HG02642 (cell line): ENCODE measurements around the gene LIMK1.

Experiments
- ATAC-seq: cut with Tn5 transposase; IDR thresholded peaks from one replicate; pipeline ENCODE4 v1.9.1; 2021; ENCODE audit warnings: mild to moderate bottlenecking; ENCODE audit not compliant: unreplicated experiment, poor library complexity

The LIMK1 gene

DNA sequence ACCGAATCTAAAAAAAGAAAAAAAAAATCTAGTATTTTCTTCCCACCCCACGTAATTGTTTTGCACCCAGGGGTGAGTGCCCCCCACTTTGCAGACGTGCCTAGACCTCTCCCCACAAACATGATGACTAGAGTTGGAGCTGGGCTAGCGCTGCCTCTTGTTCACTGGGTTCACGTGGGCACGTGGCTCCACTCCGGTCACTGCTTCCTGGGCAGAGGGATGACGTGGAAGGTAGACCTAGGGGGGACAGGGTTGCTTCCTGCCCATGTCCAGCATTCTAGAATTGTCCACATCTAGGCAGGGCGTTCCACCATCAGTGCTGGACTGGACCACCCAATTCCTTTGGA, 861 bp upstream of the LIMK1 start:
- ATAC-seq, result no peak

DNA sequence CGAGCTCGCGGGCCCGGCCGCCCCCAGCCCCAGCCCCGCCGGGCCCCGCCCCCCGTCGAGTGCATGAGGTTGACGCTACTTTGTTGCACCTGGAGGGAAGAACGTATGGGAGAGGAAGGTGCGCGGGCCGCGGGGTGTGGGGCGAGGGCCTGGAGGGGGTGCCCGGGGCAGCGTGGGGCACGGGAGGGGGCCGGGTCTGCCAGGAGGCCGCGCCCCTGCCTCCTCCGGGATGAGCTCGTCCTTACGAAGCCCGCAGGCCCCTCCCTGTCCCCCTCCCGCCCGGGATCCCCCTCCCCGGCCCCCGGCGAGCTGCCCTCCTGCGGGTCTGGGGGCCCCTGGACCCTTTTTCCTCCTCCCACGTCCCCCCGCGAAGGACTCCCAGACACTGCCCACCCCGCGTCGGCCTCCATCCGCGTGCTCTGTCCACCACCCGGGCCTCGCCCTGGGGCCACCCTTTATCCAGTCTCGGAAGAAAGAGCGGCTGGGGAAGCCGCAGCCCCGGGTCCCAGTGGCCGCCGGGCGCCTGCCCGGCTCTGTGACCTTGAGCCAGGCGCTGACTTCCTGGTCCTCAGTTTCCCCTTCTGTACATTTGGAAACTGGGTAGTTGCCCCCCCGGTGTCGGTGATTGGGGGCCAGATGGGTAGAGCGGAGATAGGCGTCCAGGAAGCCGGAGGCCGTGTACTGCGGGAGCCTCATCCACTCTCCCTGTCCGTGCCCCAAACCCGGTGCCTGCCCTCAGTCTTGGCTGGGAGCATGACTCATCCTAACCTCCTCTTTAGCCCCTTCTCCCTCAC, 521 bp downstream of the LIMK1 start:
- ATAC-seq, result peak; percentile 57

DNA sequence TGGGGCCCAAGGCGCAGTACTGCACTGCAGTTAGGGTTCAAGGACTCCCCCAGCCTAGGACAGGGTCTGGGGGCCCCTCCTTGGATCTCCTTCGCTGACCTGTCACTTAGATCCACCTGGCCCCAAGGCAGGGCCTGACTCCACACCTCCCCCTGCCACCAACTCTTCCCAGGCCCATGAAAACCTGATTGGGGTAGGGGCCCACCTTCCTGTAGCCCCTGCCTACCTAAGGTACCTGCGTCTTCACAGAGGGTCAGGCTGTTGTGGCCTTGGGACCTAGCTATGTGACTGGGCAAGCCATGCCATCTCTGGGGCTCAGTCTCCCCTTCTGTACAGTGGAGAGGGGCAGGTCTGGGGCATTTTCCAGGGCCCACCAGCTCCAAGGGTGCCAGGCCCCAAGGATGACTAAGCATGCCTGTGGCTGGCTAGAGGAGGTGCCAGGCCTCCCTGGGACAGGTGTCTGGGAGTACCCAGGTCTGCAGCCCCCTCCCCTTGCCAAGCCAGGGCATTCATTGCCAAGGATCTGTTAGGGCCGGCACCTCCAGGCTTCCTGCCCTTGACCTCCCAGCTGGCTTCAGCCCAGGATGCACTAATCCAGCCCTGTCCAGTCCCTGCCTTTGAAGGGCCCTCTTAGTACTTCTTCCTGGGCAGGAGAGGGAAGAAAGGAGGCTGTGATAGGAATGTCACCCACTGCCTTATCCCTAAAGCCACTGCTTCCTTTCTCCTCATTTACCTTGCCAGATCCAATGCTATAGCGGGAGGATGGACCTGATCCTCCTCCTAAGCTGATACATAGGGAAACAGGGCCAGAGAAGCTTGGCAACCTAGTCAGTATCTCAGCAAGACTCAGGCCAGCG, 1.3 kb downstream of the LIMK1 start:
- ATAC-seq, result no peak

DNA sequence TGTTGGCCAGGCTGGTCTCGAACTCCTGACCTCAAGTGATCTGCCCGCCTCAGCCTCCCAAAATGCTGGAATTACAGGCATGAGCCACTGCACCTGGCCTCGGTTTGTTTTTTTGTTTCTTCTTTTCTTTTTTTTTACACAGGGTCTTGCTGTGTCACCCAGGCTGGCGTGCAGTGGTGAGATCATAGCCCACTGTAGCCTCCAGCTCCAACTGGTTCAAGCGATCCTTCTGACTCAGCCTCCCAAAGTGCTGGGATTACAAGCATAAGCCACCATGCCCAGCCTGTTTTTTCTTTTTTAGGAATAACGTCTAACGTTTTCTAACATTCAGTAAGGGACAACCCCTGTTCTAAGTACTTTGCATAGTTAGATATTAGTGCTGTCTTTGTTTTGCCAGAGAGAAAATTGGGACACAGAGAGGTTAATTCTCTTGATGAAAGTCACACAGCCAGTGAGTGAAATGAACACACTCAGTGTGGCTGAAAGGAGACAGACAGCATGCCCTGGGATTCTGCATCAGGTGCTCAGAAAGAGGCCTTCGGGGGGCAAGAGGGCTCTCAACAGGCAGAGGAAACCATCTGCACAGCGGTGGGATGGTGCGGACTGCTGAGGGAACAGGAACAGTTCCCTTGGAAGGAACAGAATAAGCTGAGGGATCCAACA, 4.3 kb downstream of the LIMK1 start:
- no peak for ATAC-seq

DNA sequence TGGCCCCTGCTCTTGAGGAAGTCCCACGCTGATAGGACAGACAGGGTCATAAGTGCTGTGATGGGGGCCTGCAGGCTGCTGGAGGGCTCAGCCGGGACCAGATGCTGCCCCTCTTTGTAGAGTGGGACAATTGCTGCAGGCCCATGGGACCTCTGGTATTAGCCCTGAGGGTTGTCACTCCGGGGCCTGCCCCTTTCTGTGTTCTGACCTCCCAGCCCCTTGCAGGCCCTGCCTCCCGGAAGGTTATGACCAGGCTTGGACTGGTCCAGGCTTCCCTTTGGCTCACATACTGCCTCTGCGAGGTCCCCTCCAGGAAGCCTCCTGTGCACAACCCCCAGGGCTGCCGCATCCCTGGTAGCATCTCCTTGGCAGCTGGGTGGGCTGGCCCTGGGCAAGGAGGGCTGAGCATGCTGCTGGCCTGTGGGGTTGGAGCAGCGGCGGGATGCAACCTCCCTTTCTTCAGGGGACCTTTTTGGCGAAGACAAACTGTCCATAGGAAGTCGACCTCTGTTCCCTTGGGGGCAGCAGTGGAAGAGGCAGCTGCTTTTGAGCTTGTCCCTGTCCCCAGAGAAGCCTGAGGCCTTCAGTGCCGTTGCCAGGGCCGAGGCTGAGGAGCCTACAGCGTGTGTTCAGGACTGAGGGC, 8.8 kb downstream of the LIMK1 start:
- peak; percentile 25 for ATAC-seq

DNA sequence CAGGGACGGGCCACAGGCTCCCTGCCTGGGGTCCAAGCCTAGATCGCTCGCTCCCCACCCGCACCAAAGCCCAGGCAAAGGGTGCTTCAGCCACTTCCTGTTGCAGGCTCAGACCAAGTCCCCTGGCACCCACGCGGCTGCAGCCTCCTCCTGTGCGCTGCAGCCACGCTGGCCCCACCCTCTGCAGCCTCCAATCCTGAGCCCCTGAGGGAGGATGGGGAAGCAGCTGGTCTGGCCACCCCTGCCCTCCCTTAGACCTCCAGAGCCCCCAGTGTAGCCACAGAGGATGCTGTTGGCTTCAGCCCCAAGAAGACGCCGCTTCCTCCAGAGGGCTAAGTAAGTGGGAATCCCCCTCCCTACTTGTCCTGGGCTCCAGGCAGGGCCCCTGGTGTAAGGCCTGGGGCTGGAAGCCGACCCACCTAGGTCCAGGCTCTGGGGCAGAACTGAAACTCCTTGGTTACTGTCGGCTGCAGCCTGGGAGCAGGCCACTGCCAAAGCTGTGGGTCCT, 9.4 kb downstream of the LIMK1 start:
- ATAC-seq, result peak; percentile 52

DNA sequence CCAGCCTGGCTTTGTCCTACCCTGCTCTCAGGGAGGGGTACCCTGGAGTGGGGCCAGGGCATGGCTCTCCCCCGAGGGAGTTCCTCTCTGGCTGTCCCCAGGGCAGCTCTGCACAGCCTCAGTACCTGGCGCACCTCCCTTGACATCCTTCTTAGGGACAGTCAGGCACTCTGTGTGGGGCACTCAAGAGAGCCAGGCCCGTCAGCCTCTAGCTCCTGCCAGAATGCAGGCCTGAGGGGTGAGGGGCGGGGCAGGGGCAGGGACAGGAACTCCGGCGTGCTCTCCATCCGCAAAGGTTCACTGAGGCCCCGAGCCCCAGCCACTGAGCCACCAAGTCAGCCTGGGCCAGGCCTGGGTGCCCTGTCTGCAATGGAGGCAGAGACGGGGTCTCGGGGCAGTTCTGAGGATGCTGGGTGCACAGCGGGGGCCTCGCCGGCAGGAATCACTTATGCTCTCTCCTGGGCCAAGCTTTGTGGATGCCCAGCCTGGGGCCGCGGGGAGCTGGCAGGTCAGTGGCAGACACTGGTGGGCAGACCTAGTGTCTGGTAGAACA, 10.1 kb downstream of the LIMK1 start:
- ATAC-seq, result peak; percentile 19

DNA sequence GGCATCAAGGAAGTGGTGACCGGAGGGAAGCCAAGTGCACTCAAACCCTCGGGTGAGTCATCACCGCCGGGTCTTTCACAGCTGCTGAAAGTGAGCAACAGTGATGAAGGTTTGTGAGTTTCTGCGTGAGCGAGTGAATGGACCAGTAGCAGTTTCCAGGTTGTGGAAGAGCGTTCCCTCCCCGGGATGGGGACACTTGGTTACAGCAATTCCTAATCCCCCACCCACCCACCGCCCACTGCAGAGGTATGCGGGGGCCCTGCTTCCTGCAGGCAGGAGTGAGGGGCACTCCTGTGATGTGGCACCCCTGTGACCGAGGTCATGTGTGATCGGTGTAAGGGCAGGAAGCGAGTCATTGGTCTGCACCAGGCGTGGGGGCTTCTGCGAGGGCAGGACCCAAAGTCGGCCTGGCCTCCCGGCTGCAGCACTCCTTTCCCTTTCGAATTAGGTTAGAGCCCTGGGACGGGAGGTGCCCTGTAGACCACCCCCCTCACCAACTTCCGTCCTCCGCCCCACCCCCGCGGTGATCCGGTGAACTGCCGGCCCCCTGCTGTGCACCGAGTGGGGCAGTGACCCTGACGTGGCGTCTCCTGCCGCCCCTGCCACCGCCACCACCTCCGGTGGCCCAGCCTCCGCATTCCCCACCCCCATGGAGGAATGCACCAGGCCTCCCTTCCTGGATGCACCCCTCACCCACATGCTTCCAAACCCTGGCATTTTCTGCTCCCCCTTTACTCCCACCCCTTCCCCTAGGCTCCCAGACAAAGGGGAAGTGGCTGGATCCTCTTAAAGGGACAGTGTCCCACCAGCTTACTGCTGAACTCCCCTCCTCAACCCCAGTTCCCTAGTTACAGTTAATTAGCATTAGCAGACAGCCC, 10.9 kb downstream of the LIMK1 start:
- peak; percentile 52 for ATAC-seq

DNA sequence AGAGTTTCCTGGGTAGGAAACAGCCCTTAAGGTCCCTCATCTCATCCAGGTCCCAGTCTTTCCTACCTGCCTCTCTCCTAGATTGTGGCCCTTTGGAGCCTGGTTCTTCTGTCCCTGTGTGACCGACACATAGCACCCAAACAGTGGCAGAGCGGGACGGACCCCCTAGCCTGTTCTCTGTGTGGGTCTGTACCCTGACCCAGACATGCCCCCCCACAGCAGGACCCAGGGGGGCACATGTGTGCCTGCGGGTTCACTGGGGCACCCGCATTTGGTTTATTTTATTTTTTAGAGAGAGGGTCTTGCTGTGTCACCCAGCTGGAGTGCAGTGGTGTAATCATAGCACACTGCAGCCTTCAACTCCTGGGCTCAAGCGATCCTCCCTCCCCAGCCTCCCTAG, 11.5 kb downstream of the LIMK1 start:
- ATAC-seq, result no peak

DNA sequence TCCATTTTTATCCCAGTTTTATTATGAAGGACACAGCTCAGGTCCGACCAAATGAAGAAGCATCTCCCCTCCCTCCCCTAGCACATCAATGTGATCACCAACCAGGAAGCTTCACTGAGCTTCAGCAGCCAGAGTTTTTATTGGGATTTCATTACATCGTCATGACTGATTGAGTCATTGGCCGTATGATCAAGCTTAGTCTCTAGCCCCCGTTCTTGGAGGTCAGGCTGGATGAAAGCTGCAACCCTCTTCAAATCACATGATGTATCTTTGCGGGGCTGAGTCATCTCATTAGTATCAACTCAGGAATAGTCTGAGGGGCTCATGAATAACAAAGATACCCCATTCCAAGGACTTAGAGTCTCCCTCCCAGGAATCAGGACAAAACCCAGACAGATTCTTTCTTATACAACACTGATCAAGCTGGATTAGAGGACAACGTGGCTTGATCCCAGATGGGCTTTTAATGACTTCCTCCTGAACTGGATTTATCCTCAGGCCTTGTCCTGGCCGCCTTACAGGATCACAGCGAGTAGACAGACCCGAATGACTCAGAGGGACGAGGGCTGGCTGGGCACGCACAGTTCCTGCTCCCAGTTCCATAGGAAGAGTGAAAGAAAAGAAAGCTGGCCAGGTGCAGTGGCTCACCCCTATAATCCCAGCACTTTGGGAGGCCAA, 14.5 kb downstream of the LIMK1 start:
- ATAC-seq, result no peak

DNA sequence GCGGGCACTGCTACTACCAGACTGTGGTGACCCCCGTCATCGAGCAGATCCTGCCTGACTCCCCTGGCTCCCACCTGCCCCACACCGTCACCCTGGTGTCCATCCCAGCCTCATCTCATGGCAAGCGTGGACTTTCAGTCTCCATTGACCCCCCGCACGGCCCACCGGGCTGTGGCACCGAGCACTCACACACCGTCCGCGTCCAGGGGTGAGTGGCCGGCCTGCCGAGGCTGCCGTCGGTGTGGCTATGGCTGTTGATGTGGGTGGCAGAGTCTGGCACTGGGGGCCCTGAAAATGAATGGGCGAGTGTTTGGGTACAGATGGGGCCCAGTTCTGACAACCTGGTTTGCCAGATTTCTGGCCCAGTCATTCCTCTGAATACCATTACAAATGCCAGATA, 15.4 kb downstream of the LIMK1 start:
- no peak for ATAC-seq

DNA sequence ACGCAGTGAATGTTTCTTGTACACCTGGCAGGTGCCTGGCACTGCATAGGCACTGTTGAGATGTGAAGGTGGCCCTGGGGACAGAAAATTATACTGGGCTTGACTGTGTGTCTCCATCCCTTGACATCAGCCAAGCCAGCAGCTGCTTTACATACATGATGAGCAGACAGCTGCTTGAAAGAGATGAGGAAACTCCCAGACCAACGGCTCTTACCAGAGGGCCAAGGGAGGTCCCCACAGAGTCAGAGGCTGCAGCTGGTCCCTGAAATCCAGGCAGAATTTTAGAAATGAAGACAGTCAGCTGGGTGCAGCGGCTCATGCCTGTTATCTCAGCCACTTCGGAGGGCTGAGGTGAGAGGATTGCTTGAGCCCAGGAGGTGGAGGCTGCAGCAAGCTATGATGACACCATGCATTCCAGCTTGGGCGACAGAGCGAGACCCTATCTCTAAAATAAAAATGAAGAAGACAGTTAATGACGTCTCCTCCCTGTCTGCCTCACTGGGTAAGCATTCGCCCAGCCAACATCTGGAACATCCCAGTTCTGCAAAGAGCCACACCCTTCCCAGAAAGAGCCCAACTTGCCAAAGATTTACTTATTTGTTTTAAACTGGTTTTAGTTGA, 17.6 kb downstream of the LIMK1 start:
- ATAC-seq, result peak; percentile 92

DNA sequence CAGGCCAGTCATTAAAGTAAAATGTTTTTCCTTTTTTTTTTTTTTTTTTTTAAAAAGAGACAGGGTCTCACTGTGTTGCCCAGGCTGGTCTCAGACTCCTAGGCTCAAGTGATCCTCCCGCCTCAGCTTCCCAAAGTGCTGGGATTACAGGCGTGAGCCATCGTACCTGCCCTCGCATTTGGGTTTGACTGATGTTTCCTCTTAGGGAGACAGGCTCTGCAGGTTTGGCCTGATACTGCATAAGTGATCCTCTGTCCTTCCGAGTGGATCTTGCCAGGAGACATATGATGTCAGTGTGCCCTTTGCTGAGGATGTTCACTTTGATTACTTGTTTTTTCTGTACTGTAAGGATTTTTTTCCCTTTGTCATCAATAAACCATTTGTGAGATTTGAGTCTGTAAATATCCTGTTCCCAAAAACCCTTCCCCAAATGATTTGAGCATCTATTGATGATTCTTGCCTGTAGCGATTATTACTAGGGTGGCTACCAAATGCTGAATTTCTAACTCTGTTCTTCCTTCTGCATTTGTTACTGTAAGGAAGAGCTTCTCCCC, 19.7 kb downstream of the LIMK1 start:
- ATAC-seq, result no peak

DNA sequence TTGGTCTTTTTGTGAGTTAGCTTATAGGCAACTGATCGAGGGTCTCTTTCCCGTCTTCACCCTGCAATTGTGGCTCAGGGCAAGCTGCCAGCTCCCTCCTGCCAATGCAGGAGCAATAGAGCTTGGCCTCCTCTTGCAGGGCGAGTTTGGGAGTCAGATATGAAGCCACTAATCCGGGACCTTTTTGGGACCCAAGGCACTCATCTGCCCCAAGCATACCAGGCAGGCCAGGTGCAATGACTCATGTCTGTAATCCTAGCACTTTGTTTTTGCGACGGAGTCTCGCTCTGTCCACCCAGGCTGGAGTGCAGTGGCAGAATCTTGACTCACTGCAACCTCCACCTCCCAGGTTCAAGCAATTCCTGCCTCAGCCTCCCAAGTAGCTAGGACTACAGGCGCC, 21.1 kb downstream of the LIMK1 start:
- no peak for ATAC-seq

DNA sequence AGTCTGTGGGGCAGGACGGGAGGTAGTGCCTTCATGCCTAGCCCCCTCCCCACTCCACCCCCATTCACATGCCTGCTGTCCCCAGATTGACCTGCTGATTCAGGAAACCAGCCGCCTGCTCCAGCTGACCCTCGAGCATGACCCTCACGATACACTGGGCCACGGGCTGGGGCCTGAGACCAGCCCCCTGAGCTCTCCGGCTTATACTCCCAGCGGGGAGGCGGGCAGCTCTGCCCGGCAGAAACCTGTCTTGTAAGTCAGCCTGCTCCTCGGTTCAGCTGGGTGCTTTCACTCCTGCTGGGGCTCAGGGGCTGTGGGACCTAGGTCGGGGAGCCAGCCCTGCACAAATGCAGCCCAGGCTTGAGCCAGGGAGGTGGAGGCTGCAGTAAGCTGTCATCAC, 22.4 kb downstream of the LIMK1 start:
- no peak for ATAC-seq

DNA sequence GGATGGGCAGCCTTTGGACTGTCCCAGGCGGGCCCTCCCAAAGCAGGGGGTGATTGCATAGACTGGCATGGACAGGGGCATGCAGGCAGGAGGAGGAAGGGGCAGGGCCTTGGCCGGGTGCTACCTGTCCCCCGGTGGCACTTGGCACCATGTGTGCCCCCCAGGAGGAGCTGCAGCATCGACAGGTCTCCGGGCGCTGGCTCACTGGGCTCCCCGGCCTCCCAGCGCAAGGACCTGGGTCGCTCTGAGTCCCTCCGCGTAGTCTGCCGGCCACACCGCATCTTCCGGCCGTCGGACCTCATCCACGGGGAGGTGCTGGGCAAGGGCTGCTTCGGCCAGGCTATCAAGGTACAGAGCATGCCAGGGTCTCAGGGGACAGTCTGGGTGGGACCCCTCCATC, 23.2 kb downstream of the LIMK1 start:
- ATAC-seq, result no peak

DNA sequence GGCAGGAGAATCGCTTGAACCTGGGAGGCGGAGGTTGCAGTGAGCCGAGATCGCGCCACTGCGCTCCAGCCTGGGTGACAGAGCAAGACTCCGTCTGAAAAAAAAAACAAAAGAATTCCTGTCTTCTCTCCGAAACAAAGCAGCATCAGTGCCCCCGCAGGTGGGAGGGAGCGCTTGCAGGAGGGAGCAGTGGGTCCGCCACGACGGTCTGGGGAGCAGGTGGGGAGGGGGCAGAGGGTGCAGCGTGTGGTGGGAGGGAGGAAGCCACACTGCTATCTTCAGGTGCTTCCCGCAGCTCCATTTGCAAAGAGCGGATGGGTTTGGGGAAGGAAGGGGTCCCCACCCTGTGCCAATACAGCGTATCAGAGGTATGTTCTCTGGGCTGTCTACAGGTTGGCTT, 31.7 kb downstream of the LIMK1 start:
- no peak for ATAC-seq

DNA sequence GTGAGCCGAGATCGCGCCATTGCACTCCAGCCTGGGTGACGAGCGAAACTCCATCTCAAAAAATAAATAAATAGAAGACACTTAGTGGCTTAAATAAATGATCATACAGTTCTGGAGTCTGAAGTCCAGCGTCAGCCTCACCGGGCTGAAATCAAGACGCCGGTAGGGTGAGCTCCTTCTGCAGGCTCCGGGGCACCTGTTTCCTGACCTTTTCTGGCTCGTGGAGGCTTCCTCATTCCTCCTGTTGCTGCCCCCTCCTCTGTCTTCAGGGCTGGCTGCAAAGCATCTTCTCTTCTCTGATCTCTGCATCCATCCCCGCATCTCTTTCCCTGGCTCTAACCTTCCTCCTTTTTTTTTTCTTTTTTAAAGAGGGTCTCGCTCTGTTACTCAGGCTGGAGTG, 32.8 kb downstream of the LIMK1 start:
- ATAC-seq, result no peak
